CD14-positive monocyte (primary cell): ENCODE data around the gene RCC1. TPM values are rescaled to one million over a fixed set of nuclear protein-coding genes. Genes with fewer than 3 reads are reported as not detected.

Experiments
- DNase-seq, 3 donors: peaks; one replicate each; pipeline ENCODE4 v3.0.0-alpha.2; 2011 to 2022
- H2AFZ ChIP-seq: 2 replicates; pipeline ENCODE4 v1.6.0; 2012; ENCODE audit warnings: mild to moderate bottlenecking, low read depth, low read length, inconsistent platforms; ENCODE audit not compliant: insufficient read depth, poor library complexity, severe bottlenecking
- H3K27ac ChIP-seq, 2 donors: 1 replicate in 1 of 2; 2 replicates in 1 of 2; pipeline ENCODE4 v1.5.1; 2012 to 2013; ENCODE audit warnings: low read length in 2 of 2, control low read depth in 1 of 2, inconsistent platforms in 1 of 2, low read depth in 1 of 2, mild to moderate bottlenecking in 1 of 2
- H3K27me3 ChIP-seq, 2 donors: one replicate each; pipeline versions ENCODE4 v1.6.0 to v1.6.1; 2011 to 2013; ENCODE audit warnings: low read length in 2 of 2; ENCODE audit not compliant: control insufficient read depth in 2 of 2, insufficient read depth in 2 of 2
- H3K36me3 ChIP-seq, 2 donors: replicated peaks in 1 of 2; 1 replicate in 1 of 2; 2 replicates in 1 of 2; pipeline versions ENCODE4 v1.5.1 to v1.6.1; 2012 to 2013; ENCODE audit warnings: low read length in 2 of 2, control low read depth in 1 of 2, inconsistent platforms in 1 of 2, mild to moderate bottlenecking in 1 of 2; ENCODE audit not compliant: insufficient read depth in 2 of 2, control insufficient read depth in 1 of 2
- H3K4me1 ChIP-seq, 2 donors: 1 replicate in 1 of 2; 2 replicates in 1 of 2; pipeline versions ENCODE4 v1.5.1 to v1.6.1; 2012 to 2013; ENCODE audit warnings: low read length in 2 of 2, control low read depth in 1 of 2, inconsistent platforms in 1 of 2, mild to moderate bottlenecking in 1 of 2, moderate library complexity in 1 of 2; ENCODE audit not compliant: insufficient read depth in 2 of 2, control insufficient read depth in 1 of 2
- H3K4me2 ChIP-seq: replicated peaks from 2 replicates; pipeline ENCODE3; 2012; ENCODE audit warnings: low read length, moderate library complexity, mild to moderate bottlenecking; ENCODE audit not compliant: poor library complexity, severe bottlenecking; ENCODE audit errors: extremely low read depth
- H3K4me3 ChIP-seq, 3 experiments: fragments of 200-600 bp in 1 of 3; sonication (generic) in 1 of 3; replicated peaks in 1 of 3; 1 replicate in 2 of 3; 2 replicates in 1 of 3; pipeline ENCODE4 v1.5.1; 2011 to 2013; ENCODE audit warnings: low read length in 3 of 3, mild to moderate bottlenecking in 3 of 3, control low read depth in 2 of 3, low read depth in 2 of 3, inconsistent platforms in 1 of 3, moderate library complexity in 1 of 3
- H3K79me2 ChIP-seq: 2 replicates; pipeline ENCODE4 v1.6.0; 2012; ENCODE audit warnings: mild to moderate bottlenecking, control low read depth, inconsistent platforms, low read length, moderate library complexity; ENCODE audit not compliant: insufficient read depth
- H3K9ac ChIP-seq: 2 replicates; pipeline ENCODE4 v1.6.0; 2017; ENCODE audit warnings: low read length, mild to moderate bottlenecking; ENCODE audit not compliant: insufficient read depth, poor library complexity, severe bottlenecking
- H3K9me3 ChIP-seq, 2 donors: replicated peaks in 1 of 2; 1 replicate in 1 of 2; 2 replicates in 1 of 2; pipeline versions ENCODE4 v1.5.1 to v1.6.1; 2012 to 2013; ENCODE audit warnings: low read length in 2 of 2, control low read depth in 1 of 2; ENCODE audit not compliant: control insufficient read depth in 1 of 2, insufficient read depth in 1 of 2
- H4K20me1 ChIP-seq: 2 replicates; pipeline ENCODE4 v1.6.0; 2012; ENCODE audit warnings: mild to moderate bottlenecking, low read length, control low read depth, moderate library complexity; ENCODE audit not compliant: insufficient read depth
- H3K27ac Mint-ChIP-seq, 7 donors: one replicate each; pipeline ENCODE4 v1.8.0; 2020; ENCODE audit warnings: mild to moderate bottlenecking in 7 of 7, mixed read lengths in 7 of 7, moderate library complexity in 6 of 7, inconsistent platforms in 2 of 7
- H3K27me3 Mint-ChIP-seq, 3 donors: one replicate each; pipeline ENCODE4 v1.8.0; 2021 to 2022; ENCODE audit warnings: low read depth in 3 of 3, mild to moderate bottlenecking in 3 of 3, mixed read lengths in 3 of 3, moderate library complexity in 3 of 3, inconsistent platforms in 1 of 3
- H3K36me3 Mint-ChIP-seq, 2 donors: one replicate each; pipeline ENCODE4 v1.8.0; 2020; ENCODE audit warnings: mixed read lengths in 2 of 2, inconsistent platforms in 1 of 2, mild to moderate bottlenecking in 1 of 2
- H3K4me1 Mint-ChIP-seq: one replicate; pipeline ENCODE4 v1.8.0; 2020; ENCODE audit warnings: mild to moderate bottlenecking, mixed read lengths
- H3K4me3 Mint-ChIP-seq, 2 donors: one replicate each; pipeline ENCODE4 v1.8.0; 2020; ENCODE audit warnings: mild to moderate bottlenecking in 2 of 2, mixed read lengths in 2 of 2, moderate library complexity in 1 of 2
- H3K9me3 Mint-ChIP-seq, 7 donors: one replicate each; pipeline ENCODE4 v1.8.0; 2020 to 2022; ENCODE audit warnings: mixed read lengths in 7 of 7, mild to moderate bottlenecking in 6 of 7, moderate library complexity in 6 of 7, inconsistent platforms in 2 of 7
- CTCF ChIP-seq: fragments of 200-600 bp; IDR thresholded peaks from one replicate; pipeline ENCODE4 v1.8.0; 2022; ENCODE audit warnings: antibody characterized with exemption, mild to moderate bottlenecking
- WGBS: methylation state at CpG from one replicate; pipeline ENCODE4 v1.1.5; 2013; ENCODE audit warnings: missing lambda C conversion rate; ENCODE audit not compliant: insufficient coverage; 5-methylcytosine and 5-hydroxymethylcytosine counted together
- intact Hi-C, 2 donors: fragments of 100-400 bp; cut with micrococcal nuclease; formaldehyde crosslinking; loops; one replicate each; pipeline versions ENCODE4 v1.15.0 to v1.15.1; 2023
- polyA plus RNA-seq, 3 donors: library from polyadenylated mRNA; depleted of rRNA in 1 of 3; unstranded in 2 of 3; stranded (reverse) in 1 of 3; fragments of 300-500 nt in 2 of 3; fragments of >200 nt in 1 of 3; fragmentation: Illumina TruSeq in 2 of 3; gene quantifications; 1 replicate in 2 of 3; 2 replicates in 1 of 3; pipeline ENCODE4 v1.2.3, GENCODE V29; 2012 to 2021

RCC1 gene
- polyA plus RNA-seq, 3 donors, result 8.7 to 10.6 (median 10.1) TPM

GRCh38 chr1:28577738-28578536, 72.1 kb downstream of the RCC1 start:
- Histone ChIP-seq H3K9ac (no peak overlapping the region), H3K27me3 (no peaks in the 10 kb centered on the region), H3K27ac (peak overlapping the region in 1 of 2 donors; percentile 18), H2AFZ (no peak overlapping the region), H3K4me3 (no peak overlapping the region), H3K79me2 (peaks cover 27% of the 10 kb centered on the region), H3K9me3 (no peaks in the 10 kb centered on the region), H3K36me3 (peaks cover 31 to 57% of the 10 kb centered on the region in 2 donors), H3K4me1 (peaks cover 22 to 30% of the 10 kb centered on the region in 2 donors), H4K20me1 (peaks cover 34% of the 10 kb centered on the region), H3K4me2 (no peak overlapping the region)
- 86% methylated on average over 1 of the region's 6 CpGs for WGBS
- Mint-ChIP-seq H3K9me3 (no peaks in the 10 kb centered on the region), H3K36me3 (peaks cover 41 to 63% of the 10 kb centered on the region in 2 donors), H3K4me3 (no peak overlapping the region), H3K27me3 (no peaks in the 10 kb centered on the region), H3K4me1 (peaks cover 46% of the 10 kb centered on the region), H3K27ac (peak overlapping the region in 4 of 7 donors; percentile 3 to 30 (median 13))
- TF ChIP-seq CTCF, result no peak
- intact Hi-C loops, result no loop called here
- DNase-seq, result peak in 1 of 3 donors; percentile 22

- TF ChIP-seq CTCF, result no peak
- H3K4me1 ChIP-seq, result peaks cover 25 to 34% of the 10 kb centered on the region in 2 donors
- H3K27me3 Mint-ChIP-seq, result no peaks in the 10 kb centered on the region
- no peak overlapping the region for H3K4me2 ChIP-seq
- H3K79me2 ChIP-seq, result peaks cover 27% of the 10 kb centered on the region
- H3K27me3 ChIP-seq, result no peaks in the 10 kb centered on the region
- H3K9me3 ChIP-seq, result no peaks in the 10 kb centered on the region
- H3K9ac ChIP-seq, result no peak overlapping the region
- no peaks in the 10 kb centered on the region for H3K9me3 Mint-ChIP-seq
- H3K36me3 Mint-ChIP-seq, result peaks cover 37 to 57% of the 10 kb centered on the region in 2 donors
- H3K4me1 Mint-ChIP-seq, result peaks cover 48% of the 10 kb centered on the region
- H3K4me3 Mint-ChIP-seq, result no peak overlapping the region
- peaks cover 34% of the 10 kb centered on the region for H4K20me1 ChIP-seq
- H3K4me3 ChIP-seq, result no peak overlapping the region
- intact Hi-C loops, result no loop called here
- WGBS, result 90% methylated on average over 6 of the region's 6 CpGs
- peak overlapping the region in 1 of 2 donors; percentile 26 for H3K27ac ChIP-seq
- H2AFZ ChIP-seq, result no peak overlapping the region
- H3K36me3 ChIP-seq, result peaks cover 26 to 51% of the 10 kb centered on the region in 2 donors
- H3K27ac Mint-ChIP-seq, result peak overlapping the region in 3 of 7 donors; percentile 37 to 69 (median 54)
- DNase-seq, result no peak
Measured at GRCh38 chr1:28578696-28579218, 72.9 kb downstream of the RCC1 start.
